RWPE2 (cell line): ENCODE measurements around the gene ATP5MG.
A peak's percentile ranks its signal among the peaks of the same experiment; 100 is the strongest.
"Not testable (repeated sequence)": the region's sequence is repeated elsewhere in the genome, so short reads cannot be mapped to it uniquely, and the experiment has no call there.

ENCODE experiments used
- ATAC-seq: fragments of 200-7000 bp; cut with Tn5 transposase; 3 replicates; pipeline ENCODE4 v1.9.1; 2021; ENCODE audit warnings: low read depth
- DNase-seq: peaks from one replicate; pipeline ENCODE4 v3.0.0-alpha.2; 2020; ENCODE audit warnings: low spot score
- H3K27ac ChIP-seq: fragments of 450-650 bp; 2 replicates; pipeline ENCODE4 v1.5.1; 2017; ENCODE audit warnings: mild to moderate bottlenecking; ENCODE audit not compliant: poor library complexity, severe bottlenecking
- H3K27me3 ChIP-seq: fragments of 250-450 bp; sonication (Bioruptor Pico); 2 replicates; pipeline ENCODE4 v1.5.1; 2021; ENCODE audit warnings: mild to moderate bottlenecking, moderate library complexity; ENCODE audit not compliant: insufficient read depth, poor library complexity, severe bottlenecking
- H3K36me3 ChIP-seq: fragments of 250-450 bp; sonication (Bioruptor Pico); 2 replicates; pipeline ENCODE4 v1.5.1; 2020; ENCODE audit warnings: low read depth, mild to moderate bottlenecking, moderate library complexity
- H3K4me1 ChIP-seq: fragments of 250-450 bp; sonication (Bioruptor Pico); 2 replicates; pipeline ENCODE4 v1.5.1; 2021; ENCODE audit warnings: mild to moderate bottlenecking, moderate library complexity; ENCODE audit not compliant: insufficient read depth, poor library complexity, severe bottlenecking
- H3K4me3 ChIP-seq: fragments of 250-450 bp; sonication (Bioruptor Pico); 2 replicates; pipeline ENCODE4 v1.5.1; 2021; ENCODE audit warnings: mild to moderate bottlenecking, moderate library complexity; ENCODE audit not compliant: severe bottlenecking
- H3K9me3 ChIP-seq: fragments of 250-450 bp; sonication (Bioruptor Pico); 2 replicates; pipeline ENCODE4 v1.5.1; 2021; ENCODE audit warnings: mild to moderate bottlenecking, moderate library complexity; ENCODE audit not compliant: severe bottlenecking
- CTCF ChIP-seq: fragments of 450-650 bp; IDR thresholded peaks from one replicate; pipeline ENCODE4 v1.5.1; 2017; ENCODE audit warnings: mild to moderate bottlenecking, moderate library complexity; ENCODE audit not compliant: poor library complexity, severe bottlenecking

The ATP5MG gene

GRCh38 chr11:118383657-118384056 is 17.7 kb upstream of the ATP5MG start:
- no peaks in the 10 kb centered on the region for H3K27me3 ChIP-seq
- H3K4me1 ChIP-seq: no peaks in the 10 kb centered on the region
- no peaks in the 10 kb centered on the region for H3K9me3 ChIP-seq
- DNase-seq (no peak), ATAC-seq (no peak)
- peaks cover 98% of the 10 kb centered on the region for H3K36me3 ChIP-seq
- no peak overlapping the region for H3K27ac ChIP-seq
- TF ChIP-seq CTCF: no peak
- no peak overlapping the region for H3K4me3 ChIP-seq

- Histone ChIP-seq H3K9me3 (no peaks in the 10 kb centered on the region), H3K27ac (no peak overlapping the region)
- ATAC-seq: no peak
These were observed 5.3 kb upstream of the ATP5MG start for GRCh38 chr11:118396097-118396501.

GRCh38 chr11:118397448-118397847 is 4.0 kb upstream of the ATP5MG start:
- Histone ChIP-seq H3K4me3 (no peak overlapping the region), H3K27ac (no peak overlapping the region), H3K9me3 (no peaks in the 10 kb centered on the region), H3K36me3 (peaks cover 39% of the 10 kb centered on the region), H3K27me3 (no peaks in the 10 kb centered on the region), H3K4me1 (no peaks in the 10 kb centered on the region)
- no peak for TF ChIP-seq CTCF
- no peak for ATAC-seq
- DNase-seq: no peak

More at GRCh38 chr11:118396097-118396501, 5.3 kb upstream of the ATP5MG start:
- H3K4me1 ChIP-seq: no peaks in the 10 kb centered on the region
- DNase-seq: no peak
- peaks cover 48% of the 10 kb centered on the region for H3K36me3 ChIP-seq
- no peak overlapping the region for H3K4me3 ChIP-seq
- H3K27me3 ChIP-seq: no peaks in the 10 kb centered on the region
- TF ChIP-seq CTCF: no peak

- TF ChIP-seq CTCF: no peak
- H3K27me3 ChIP-seq: no peaks in the 10 kb centered on the region
- ATAC-seq (no peak), DNase-seq (no peak)
- no peak overlapping the region for H3K4me3 ChIP-seq
- H3K4me1 ChIP-seq: peaks cover 8% of the 10 kb centered on the region
- H3K36me3 ChIP-seq: peaks cover 31% of the 10 kb centered on the region
- no peak overlapping the region for H3K27ac ChIP-seq
- no peaks in the 10 kb centered on the region for H3K9me3 ChIP-seq
These were observed 2.4 kb upstream of the ATP5MG start for GRCh38 chr11:118398791-118399559.

- ATAC-seq (peak; percentile 48), DNase-seq (no peak)
- peak overlapping the region; percentile 92 for H3K4me3 ChIP-seq
- peak overlapping the region; percentile 60 for H3K27ac ChIP-seq
- peaks cover 41% of the 10 kb centered on the region for H3K36me3 ChIP-seq
- no peak for TF ChIP-seq CTCF
- H3K4me1 ChIP-seq: peaks cover 12% of the 10 kb centered on the region
- no peaks in the 10 kb centered on the region for H3K27me3 ChIP-seq
- H3K9me3 ChIP-seq: no peaks in the 10 kb centered on the region
These were observed 629 bp downstream of the ATP5MG start for GRCh38 chr11:118401880-118402590.

GRCh38 chr11:118402594-118402993 is 1.2 kb downstream of the ATP5MG start:
- H3K27ac ChIP-seq: peak overlapping the region; percentile 60
- DNase-seq, H3K27me3 ChIP-seq, H3K9me3 ChIP-seq, ATAC-seq: not testable (repeated sequence)
- peaks cover 12% of the 10 kb centered on the region for H3K4me1 ChIP-seq
- peaks cover 43% of the 10 kb centered on the region for H3K36me3 ChIP-seq
- H3K4me3 ChIP-seq: peak overlapping the region; percentile 92
